K562 (cell line): ENCODE measurements around the gene PRPSAP1. TPM values are rescaled to one million over a fixed set of nuclear protein-coding genes. Genes with fewer than 3 reads are reported as not detected.

Experiments
- ATAC-seq: fragments of 200-7000 bp; cut with Tn5 transposase; 3 replicates; pipeline ENCODE4 v1.9.1; 2020; ENCODE audit warnings: moderate library complexity
- BruUV-seq: library from RNA; stranded (reverse); fragments of 400-500 nt; replicated peaks from 2 replicates; lab custom pipeline; 2021; lab: Mats Ljungman, UMichigan
- CTCF ChIA-PET: fragments of 300-600 bp; formaldehyde crosslinking; extraction: SDS; loops from one replicate; lab custom pipeline; 2021; ENCODE audit warnings: low intra/inter-chr PET ratio; lab: Yijun Ruan, JAX
- POLR2A ChIA-PET: fragments of 300-600, 350-650 bp; sonication (Branson Sonifier 250); formaldehyde crosslinking; extraction: SDS; loops from one replicate; lab custom pipeline; 2021; ENCODE audit warnings: antibody characterized with exemption, inconsistent platforms; lab: Yijun Ruan, JAX
- DNase-seq, 4 experiments: peaks; one replicate each; pipeline versions ENCODE4 v3.0.0 to v3.0.0-alpha.2; 2011 to 2018; ENCODE audit warnings: low spot score in 3 of 4, mixed read lengths in 3 of 4; ENCODE audit errors: extremely low read depth in 1 of 4
- FAIRE-seq: peaks from 2 replicates; lab custom pipeline; 2011; peaks lifted over from hg19 to GRCh38; lab: Jason Lieb, UNC
- H2AFZ ChIP-seq: 2 replicates; pipeline ENCODE4 v1.6.0; 2011; ENCODE audit warnings: low read depth, low read length, control low read depth, inconsistent platforms
- H3K27ac ChIP-seq: fragments of 200-600 bp; 3 replicates; pipeline ENCODE4 v1.8.0; 2011; ENCODE audit warnings: low read depth, mild to moderate bottlenecking, control low read depth, inconsistent platforms, low read length, moderate library complexity, mixed read lengths; ENCODE audit errors: extremely low read depth
- H3K27me3 ChIP-seq, 2 experiments: fragments of 300-600 bp in 1 of 2; 2 replicates in 1 of 2; 3 replicates in 1 of 2; pipeline versions ENCODE4 v1.6.0 to v1.8.0; 2011; ENCODE audit warnings: inconsistent platforms in 2 of 2, low read length in 2 of 2, mild to moderate bottlenecking in 1 of 2, mixed read lengths in 1 of 2, moderate library complexity in 1 of 2; ENCODE audit not compliant: control insufficient read depth in 2 of 2, insufficient read depth in 2 of 2
- H3K36me3 ChIP-seq: fragments of 300-600 bp; 3 replicates; pipeline ENCODE4 v1.8.0; 2011; ENCODE audit warnings: mild to moderate bottlenecking, low read length, inconsistent platforms; ENCODE audit not compliant: control insufficient read depth, insufficient read depth
- H3K4me1 ChIP-seq, 2 experiments: fragments of 200-600 bp in 1 of 2; replicated peaks in 1 of 2; 2 replicates in 1 of 2; 3 replicates in 1 of 2; pipeline versions ENCODE4 v1.5.1 to v1.8.0; 2011; ENCODE audit warnings: inconsistent platforms in 2 of 2, low read length in 2 of 2, mild to moderate bottlenecking in 1 of 2, mixed read lengths in 1 of 2, moderate library complexity in 1 of 2; ENCODE audit not compliant: control insufficient read depth in 2 of 2, insufficient read depth in 2 of 2
- H3K4me2 ChIP-seq: 2 replicates; pipeline ENCODE4 v1.6.1; 2011; ENCODE audit warnings: low read length, control low read depth, inconsistent platforms, mixed read lengths; ENCODE audit not compliant: insufficient read depth
- H3K4me3 ChIP-seq: fragments of 200-600 bp; sonication (generic), shearing (Covaris generic); 2 replicates; pipeline ENCODE4 v1.5.1; 2016; ENCODE audit warnings: control low read depth, inconsistent platforms
- H3K79me2 ChIP-seq: fragments of 200-600 bp; 3 replicates; pipeline ENCODE4 v1.8.0; 2011; ENCODE audit warnings: low read length, inconsistent platforms; ENCODE audit not compliant: control insufficient read depth, insufficient read depth
- H3K9ac ChIP-seq, 2 experiments: 2 replicates each; pipeline versions ENCODE4 v1.6.0 to v1.6.1; 2011; ENCODE audit warnings: low read depth in 2 of 2, low read length in 2 of 2, control low read depth in 1 of 2, inconsistent platforms in 1 of 2, mild to moderate bottlenecking in 1 of 2, mixed read lengths in 1 of 2; ENCODE audit not compliant: insufficient read depth in 1 of 2
- H3K9me1 ChIP-seq: one replicate; pipeline ENCODE4 v1.6.0; 2011; ENCODE audit warnings: inconsistent platforms, mild to moderate bottlenecking, low read length, moderate library complexity; ENCODE audit not compliant: control insufficient read depth, insufficient read depth
- H3K9me3 ChIP-seq: replicated peaks from 2 replicates; pipeline ENCODE4 v1.5.1; 2011; ENCODE audit warnings: low read depth, low read length, inconsistent platforms; ENCODE audit not compliant: control insufficient read depth, insufficient read depth
- H4K20me1 ChIP-seq: replicated peaks from 2 replicates; pipeline ENCODE4 v1.6.1; 2011; ENCODE audit warnings: low read length, inconsistent platforms, mixed read lengths; ENCODE audit not compliant: control insufficient read depth, insufficient read depth
- ATF4 ChIP-seq: fragments of 450-650 bp; formaldehyde crosslinking; IDR thresholded peaks from 2 replicates; pipeline ENCODE4 v1.4.0; 2022; ENCODE audit warnings: mild to moderate bottlenecking, moderate library complexity
- BRCA1 ChIP-seq, 2 experiments: fragments of 450-650 bp in 1 of 2; sonication (generic) in 1 of 2; formaldehyde crosslinking in 1 of 2; IDR thresholded peaks; 2 replicates each; pipeline versions ENCODE4 v1.5.0 to v1.6.1; 2017 to 2020; ENCODE audit warnings: mild to moderate bottlenecking in 1 of 2, missing genetic modification reagents in 1 of 2
- DDX20 ChIP-seq: fragments of 450-650 bp; IDR thresholded peaks from 2 replicates; pipeline ENCODE4 v1.6.1; 2016; ENCODE audit warnings: missing genetic modification characterization, low read depth, mild to moderate bottlenecking, missing compliant biosample characterization, moderate library complexity
- MAZ ChIP-seq, 2 experiments: fragments of 450-650 bp in 1 of 2; sonication (generic) in 1 of 2; formaldehyde crosslinking; IDR thresholded peaks in 1 of 2; conservative IDR thresholded peaks in 1 of 2; 2 replicates each; pipeline versions ENCODE4 v1.4.0 to v1.5.0; 2020; ENCODE audit warnings: mild to moderate bottlenecking in 1 of 2, missing genetic modification reagents in 1 of 2
- MCM7 ChIP-seq, 2 experiments: fragments of 450-650 bp; IDR thresholded peaks; 2 replicates each; pipeline ENCODE4 v1.6.1; 2016 to 2018
- MEF2A ChIP-seq: IDR thresholded peaks from 2 replicates; pipeline ENCODE4 v1.6.1; 2011; ENCODE audit warnings: low read depth, mild to moderate bottlenecking, low read length, moderate library complexity; ENCODE audit not compliant: control insufficient read depth
- MTA1 ChIP-seq: fragments of 450-650 bp; IDR thresholded peaks from 2 replicates; pipeline ENCODE4 v1.6.1; 2017; ENCODE audit warnings: borderline replicate concordance
- NR2F6 ChIP-seq: fragments of 450-650 bp; formaldehyde crosslinking; IDR thresholded peaks from 2 replicates; pipeline ENCODE4 v1.4.0; 2020; ENCODE audit warnings: mild to moderate bottlenecking
- TBL1XR1 ChIP-seq, 2 experiments: IDR thresholded peaks; 2 replicates each; pipeline ENCODE4 v1.6.1; 2012; ENCODE audit warnings: improper control_type of control experiment in 2 of 2, low read length in 2 of 2, mild to moderate bottlenecking in 1 of 2
- ZNF449 ChIP-seq: fragments of 250-450 bp; sonication (Bioruptor Pico); IDR thresholded peaks from 2 replicates; pipeline ENCODE4 v1.8.0; 2022; ENCODE audit warnings: moderate library complexity, mild to moderate bottlenecking, inconsistent platforms
- ZNF57 ChIP-seq: fragments of 450-650 bp; formaldehyde crosslinking; IDR thresholded peaks from 2 replicates; pipeline ENCODE4 v1.4.0; 2020; ENCODE audit warnings: mild to moderate bottlenecking, moderate library complexity
- ZZZ3 ChIP-seq: fragments of 450-650 bp; IDR thresholded peaks from 2 replicates; pipeline ENCODE4 v1.6.1; 2016; ENCODE audit warnings: antibody characterized with exemption, mild to moderate bottlenecking, moderate library complexity
- WGBS: fragments of 100-300 bp; shearing (Covaris generic); methylation state at CpG from one replicate; pipeline ENCODE4 v1.1.6; 2016; ENCODE audit warnings: low coverage, mixed read lengths; ENCODE audit not compliant: insufficient coverage; ENCODE audit errors: missing lambda C conversion rate; 5-methylcytosine and 5-hydroxymethylcytosine counted together
- in situ Hi-C: fragments of 300-500 bp; cut with MboI; formaldehyde crosslinking; loops from 4 replicates; pipeline ENCODE4 v1.15.0; 2018; ENCODE audit warnings: inconsistent platforms, mixed read lengths
- intact Hi-C: fragments of 100-400 bp; cut with micrococcal nuclease; formaldehyde crosslinking; loops from 2 replicates; pipeline ENCODE4 v1.14.2; 2022
- polyA plus RNA-seq, 8 experiments: library from polyadenylated mRNA; depleted of rRNA in 4 of 8; stranded (reverse) in 5 of 8; unstranded in 3 of 8; fragments of >200 nt; fragmentation: Nextera tagmentation in 2 of 8; fragmentation: Illumina TruSeq in 1 of 8; extraction: Ambion mirVana in 2 of 8; extraction: Trizol in 1 of 8; gene quantifications; 2 replicates each; pipeline versions ENCODE4 v1.2.1 to v1.2.3, GENCODE V29; 2011 to 2014; ENCODE audit warnings: inconsistent platforms in 1 of 8, missing spikeins in 1 of 8
- total RNA-seq, 7 experiments: library from RNA; depleted of rRNA in 6 of 7; stranded (reverse); fragments of >200 nt in 6 of 7; fragmentation: Illumina TruSeq in 2 of 7; extraction: Trizol in 2 of 7; gene quantifications; 2 replicates each; pipeline versions ENCODE4 v1.2.1 to v1.2.3, GENCODE V29; 2011 to 2021; ENCODE audit warnings: low replicate concordance in 1 of 7
- TF ChIP-seq, protein P1 (sequence below): conservative IDR thresholded peaks from 2 replicates; pipeline ENCODE4 v1.6.1; 2011; ENCODE audit warnings: low read depth, mild to moderate bottlenecking, low read length; ENCODE audit not compliant: control insufficient read depth
- TF ChIP-seq, protein P2 (sequence below): fragments of 250-450 bp; sonication (Bioruptor Pico); IDR thresholded peaks from 2 replicates; pipeline ENCODE4 v1.5.0; 2021; ENCODE audit warnings: mild to moderate bottlenecking, moderate library complexity

PRPSAP1 gene
- total and polyA plus RNA-seq, 9 of the 15 experiments (the other 6 are each of a cell fraction or from before 2014, with no cell fraction given), result 21.9 to 77.1 (median 40.8) TPM

DNA sequence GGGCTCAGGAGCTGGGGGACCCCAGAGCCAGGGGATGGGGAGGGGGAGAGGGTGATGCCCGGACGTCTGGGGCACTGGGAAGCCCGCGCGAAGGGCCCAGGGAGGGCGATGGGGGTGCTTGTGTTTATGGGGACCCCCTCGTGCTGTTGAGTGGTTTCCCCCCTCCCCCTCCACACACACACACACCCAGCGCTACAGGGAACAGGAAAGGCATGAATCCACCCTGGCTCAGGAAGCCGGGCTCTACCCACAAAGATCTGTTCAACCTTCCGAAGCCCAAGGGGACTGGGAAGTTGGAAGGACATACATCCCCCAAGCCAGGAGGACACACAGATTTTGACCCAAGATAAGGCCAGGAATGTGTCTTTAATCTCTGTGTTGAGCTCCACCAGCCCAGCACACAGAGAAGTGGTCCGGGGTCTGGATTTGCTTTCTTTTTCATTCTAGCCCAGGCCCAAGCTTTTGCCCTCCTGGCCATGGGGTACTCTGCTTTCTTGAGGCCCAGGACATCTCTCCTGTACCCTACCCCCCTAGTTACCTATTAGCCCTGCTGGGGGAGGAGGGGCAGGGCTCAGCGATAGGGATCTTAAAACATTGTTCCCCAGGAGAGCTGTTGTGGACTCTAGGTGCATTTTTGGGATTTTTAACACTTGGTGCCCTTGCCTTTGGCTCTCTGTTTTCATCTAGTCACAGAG is 87.3 kb downstream of the PRPSAP1 start:
- no peak overlapping the region; the same call in 1 of the 2 replicates for H2AFZ ChIP-seq
- peak overlapping the region; percentile 97 for H3K4me2 ChIP-seq
- peak overlapping the region; percentile 91 for H3K4me3 ChIP-seq
- DNase-seq, result peak in 1 of 4 experiments; percentile 41
- WGBS, result 0% methylated on average over 7 of the region's 12 CpGs
- peak overlapping the region; percentile 81 to 96 for H3K9ac ChIP-seq
- in situ Hi-C loops (no loop called here), intact Hi-C loops (loop anchor here (5.0 kb wide), 2 partner anchors 69 to 84 kb away; no protein-coding TSS in a partner anchor)
- CTCF ChIA-PET, result no interaction called here
- H3K9me1 ChIP-seq, result no peaks in the 10 kb centered on the region
- ATAC-seq, result no peak
- peak overlapping the region; percentile 81 for H3K27ac ChIP-seq
- H3K9me3 ChIP-seq, result no peaks in the 10 kb centered on the region
- FAIRE-seq, result peak; percentile 26
- H3K36me3 ChIP-seq, result peaks cover 40% of the 10 kb centered on the region
- H3K79me2 ChIP-seq, result peaks cover 56% of the 10 kb centered on the region
- POLR2A ChIA-PET, result interaction anchor here (0.7 to 10.6 kb wide), 17 partner anchors 7 to 282 kb away, joined by 3 to 227 read pairs (median 8); partner anchors contain the start of gene RNF157
- peaks cover 43 to 51% of the 10 kb centered on the region in 2 experiments for H3K4me1 ChIP-seq
- TSS peak; percentile 44 for BruUV-seq
- H3K27me3 ChIP-seq, result no peaks in the 10 kb centered on the region
- no peaks in the 10 kb centered on the region for H4K20me1 ChIP-seq
- TF ChIP-seq BRCA1 (IDR thresholded peaks at IDR 0.05) (no peak), BRCA1 (CRISPR knock-in tag; IDR thresholded peaks at IDR 0.05) (0 out of 2 replicates have a peak, but pooled peaks have one; percentile 32), MTA1 (no peak), ZNF57 (CRISPR knock-in tag) (no peak), TBL1XR1 (IDR thresholded peaks at IDR 0.05; ENCODE audit: low read length in 2 of 2) (no peak), MAZ (CRISPR knock-in tag; conservative IDR thresholded peaks at IDR 0.05 in 1 of 2, IDR thresholded peaks at IDR 0.05 in 1 of 2) (no peak; a peak in 1 of 4 replicates), MEF2A (no peak), DDX20 (tag) (no peak), ZZZ3 (no peak), ZNF449 (CRISPR knock-in tag) (no peak), ATF4 (no peak), MCM7 (IDR thresholded peaks at IDR 0.05) (no peak), NR2F6 (CRISPR knock-in tag) (no peak)
- TF ChIP-seq, protein P1, sequence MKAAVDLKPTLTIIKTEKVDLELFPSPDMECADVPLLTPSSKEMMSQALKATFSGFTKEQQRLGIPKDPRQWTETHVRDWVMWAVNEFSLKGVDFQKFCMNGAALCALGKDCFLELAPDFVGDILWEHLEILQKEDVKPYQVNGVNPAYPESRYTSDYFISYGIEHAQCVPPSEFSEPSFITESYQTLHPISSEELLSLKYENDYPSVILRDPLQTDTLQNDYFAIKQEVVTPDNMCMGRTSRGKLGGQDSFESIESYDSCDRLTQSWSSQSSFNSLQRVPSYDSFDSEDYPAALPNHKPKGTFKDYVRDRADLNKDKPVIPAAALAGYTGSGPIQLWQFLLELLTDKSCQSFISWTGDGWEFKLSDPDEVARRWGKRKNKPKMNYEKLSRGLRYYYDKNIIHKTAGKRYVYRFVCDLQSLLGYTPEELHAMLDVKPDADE, result 0 out of 2 replicates have a peak, but pooled peaks have one; percentile 15
- TF ChIP-seq, protein P2, sequence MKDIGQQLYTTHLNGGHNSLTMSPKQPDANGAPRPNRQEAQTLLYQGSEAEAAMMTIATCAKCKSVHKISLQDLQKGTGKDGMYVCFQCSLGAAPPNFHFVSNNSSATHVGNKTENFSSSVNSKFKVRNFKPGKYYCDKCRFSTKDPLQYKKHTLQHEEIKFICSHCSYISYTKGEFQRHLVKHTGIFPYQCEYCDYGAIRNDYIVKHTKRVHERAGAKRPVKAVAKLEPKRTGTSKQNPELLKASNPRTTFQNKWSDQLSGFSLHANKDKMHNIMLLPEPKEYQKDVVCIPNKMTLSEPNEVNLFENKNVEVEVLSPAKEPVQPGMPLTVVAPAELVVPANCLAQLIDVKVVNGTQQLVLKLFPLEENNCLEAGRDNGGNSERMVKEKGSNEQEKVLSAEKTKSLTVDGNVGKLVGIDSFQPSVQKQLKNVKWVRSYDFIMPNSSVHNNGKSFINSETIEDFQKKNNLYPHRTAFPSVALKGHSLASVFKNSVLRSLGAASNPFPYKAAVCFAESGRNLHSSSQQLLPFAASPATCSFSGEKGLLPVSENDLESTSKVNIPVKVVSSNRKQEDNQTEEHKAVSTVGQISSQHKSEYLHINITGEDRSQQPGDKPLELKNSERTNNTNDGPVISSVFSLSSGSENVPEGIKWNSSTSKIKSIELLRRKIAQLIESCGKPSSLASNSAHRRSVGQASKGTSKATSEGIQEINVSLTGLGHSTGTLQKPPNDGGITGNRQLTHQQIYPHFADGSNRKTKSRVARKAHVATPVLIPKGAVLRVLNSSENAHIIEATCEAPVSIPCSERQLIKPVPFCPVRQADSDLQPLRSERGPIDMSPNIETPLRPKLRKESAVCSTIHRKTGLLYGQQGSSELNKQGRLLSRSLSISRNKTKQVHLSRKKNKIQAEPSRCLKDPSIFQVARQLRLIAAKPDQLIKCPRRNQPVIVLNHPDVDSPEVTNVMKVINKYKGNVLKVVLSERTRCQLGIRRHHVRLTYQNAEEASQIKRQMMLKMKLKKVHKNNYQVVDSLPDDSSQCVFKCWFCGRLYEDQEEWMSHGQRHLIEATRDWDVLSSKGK (CRISPR knock-in tag), result no peak
